GM03348 (cell line): ENCODE data around the gene PCDH20.
"Not testable (repeated sequence)": the region's sequence is repeated elsewhere in the genome, so short reads cannot be mapped to it uniquely, and the experiment has no call there.

Experiments
- DNase-seq: peaks from one replicate; pipeline ENCODE4 v3.0.0; 2012; ENCODE audit warnings: low spot score

Gene PCDH20

GRCh38 chr13:61415749-61416148 is at the start of gene PCDH20:
TSS of gene PCDH20 (minus strand) at chr13:61415849. CDS start at chr13:61415158, 691 bp downstream.
- no peak for DNase-seq

GRCh38 chr13:61463024-61463423 is 47.4 kb upstream of the PCDH20 start:
- no peak for DNase-seq

- no peak for DNase-seq
Measured at GRCh38 chr13:61453121-61453520, 37.5 kb upstream of the PCDH20 start.

GRCh38 chr13:61432029-61432428 is 16.4 kb upstream of the PCDH20 start:
- DNase-seq = no peak

GRCh38 chr13:61423915-61424314 is 8.3 kb upstream of the PCDH20 start:
- DNase-seq = no peak

GRCh38 chr13:61417086-61417570 is 1.5 kb upstream of the PCDH20 start:
- no peak for DNase-seq

GRCh38 chr13:61415058-61415721 is 459 bp downstream of the PCDH20 start:
- DNase-seq = peak; percentile 16

- no peak for DNase-seq
Measured at GRCh38 chr13:61414686-61415057, 977 bp downstream of the PCDH20 start.

- no peak for DNase-seq
Measured at GRCh38 chr13:61413572-61414535, 1.8 kb downstream of the PCDH20 start.

GRCh38 chr13:61410669-61411297 is 4.9 kb downstream of the PCDH20 start:
- DNase-seq = peak; percentile 29

GRCh38 chr13:61410266-61410665 is 5.4 kb downstream of the PCDH20 start:
- DNase-seq = no peak

- no peak for DNase-seq
Measured at GRCh38 chr13:61408571-61408970, 7.1 kb downstream of the PCDH20 start.

- DNase-seq = no peak
Measured at GRCh38 chr13:61406275-61406674, 9.4 kb downstream of the PCDH20 start.

- no peak for DNase-seq
Measured at GRCh38 chr13:61396121-61396520, 19.5 kb downstream of the PCDH20 start.

- DNase-seq = no peak
Measured at GRCh38 chr13:61391426-61391825, 24.2 kb downstream of the PCDH20 start.

GRCh38 chr13:61387694-61388093 is 28.0 kb downstream of the PCDH20 start:
- DNase-seq = no peak

- no peak for DNase-seq
Measured at GRCh38 chr13:61383111-61383510, 32.5 kb downstream of the PCDH20 start.

GRCh38 chr13:61370520-61370919 is 45.1 kb downstream of the PCDH20 start:
- no peak for DNase-seq

- not testable (repeated sequence) for DNase-seq
Measured at GRCh38 chr13:61364690-61365089, 51.0 kb downstream of the PCDH20 start.

GRCh38 chr13:61362522-61362921 is 53.1 kb downstream of the PCDH20 start:
- DNase-seq = no peak
